ENCODE measurements around the gene INPP5D.

The INPP5D gene

DNA sequence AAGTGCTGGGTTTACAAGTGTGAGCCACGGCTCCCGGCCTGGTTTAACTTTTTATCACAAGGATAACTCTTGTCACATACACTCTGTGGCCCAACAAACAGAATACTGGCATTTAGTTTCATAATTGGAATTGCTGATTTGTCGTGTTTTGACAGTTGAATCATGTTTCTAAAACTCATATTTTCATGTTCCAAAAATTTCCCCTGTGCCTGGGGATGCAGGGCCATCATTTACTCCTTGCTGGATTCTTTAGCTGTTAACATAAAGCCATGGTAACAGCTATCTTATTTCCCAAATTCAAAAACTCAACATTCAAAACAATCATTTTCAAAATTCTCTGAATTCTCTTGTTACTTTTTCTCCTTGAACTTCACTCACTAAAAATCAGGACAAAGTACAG is 174.9 kb downstream of the INPP5D start:
- DNase-seq (ENCODE audit: low read depth in 2 of 2), result no peak

DNA sequence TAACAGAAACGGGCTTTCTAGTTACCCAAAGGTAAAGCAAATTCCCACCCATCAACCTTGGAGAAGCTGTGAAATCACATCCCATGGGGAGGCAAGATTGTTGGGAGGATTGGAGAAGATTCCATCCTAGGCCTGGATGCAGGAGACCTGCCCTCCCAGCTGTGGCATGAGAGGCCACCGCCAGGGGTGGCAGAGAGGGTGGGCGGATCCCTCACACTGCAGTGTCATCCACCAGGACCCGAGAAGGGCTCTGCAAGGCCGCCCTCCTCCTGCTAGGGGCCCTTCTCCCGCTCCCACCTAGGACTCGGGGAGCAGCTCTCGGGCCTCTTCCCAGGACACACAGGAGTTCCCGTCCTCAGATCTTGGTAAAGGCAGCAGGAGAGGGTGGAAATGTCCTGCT is 175.8 kb downstream of the INPP5D start:
- no peak for DNase-seq (ENCODE audit: low read depth in 2 of 2)

DNA sequence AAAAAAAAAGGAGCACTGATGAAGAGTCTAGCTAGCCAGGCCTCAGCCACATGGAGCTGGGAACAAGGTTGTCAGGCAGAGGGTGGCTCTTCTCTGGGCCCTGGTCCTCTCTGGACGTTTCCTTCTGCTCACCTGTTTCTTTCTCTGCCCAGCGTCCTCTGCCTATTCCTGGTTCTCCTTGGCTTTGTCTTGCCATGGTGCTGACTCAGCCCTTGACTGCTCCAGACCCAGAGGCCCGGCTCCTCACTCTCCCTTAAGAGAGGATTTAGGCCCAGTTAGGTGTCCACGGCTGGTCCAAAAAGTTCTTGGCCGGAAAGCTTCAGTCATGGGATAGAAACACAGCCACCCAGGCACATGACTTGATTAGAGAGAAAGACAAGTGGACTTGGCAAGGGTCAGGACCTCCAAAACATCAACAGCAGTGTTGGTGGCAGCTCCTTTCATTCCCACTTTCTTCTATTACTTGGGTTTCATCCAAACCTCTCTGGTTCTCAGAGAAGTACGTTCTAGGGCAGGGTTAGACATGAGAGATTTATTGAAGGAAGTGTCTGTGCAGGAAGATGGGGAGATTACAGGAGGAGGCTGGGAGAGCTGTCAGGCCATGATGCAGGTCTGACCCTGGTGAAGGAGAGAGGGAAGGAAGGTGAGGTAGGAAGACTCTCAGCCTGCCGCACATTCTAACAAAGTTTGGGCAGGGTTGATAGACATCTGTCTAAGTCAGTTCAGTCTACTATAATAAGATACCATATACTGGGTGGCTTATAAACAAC is 176.9 kb downstream of the INPP5D start:
- no peak for DNase-seq (ENCODE audit: low read depth in 2 of 2)

DNA sequence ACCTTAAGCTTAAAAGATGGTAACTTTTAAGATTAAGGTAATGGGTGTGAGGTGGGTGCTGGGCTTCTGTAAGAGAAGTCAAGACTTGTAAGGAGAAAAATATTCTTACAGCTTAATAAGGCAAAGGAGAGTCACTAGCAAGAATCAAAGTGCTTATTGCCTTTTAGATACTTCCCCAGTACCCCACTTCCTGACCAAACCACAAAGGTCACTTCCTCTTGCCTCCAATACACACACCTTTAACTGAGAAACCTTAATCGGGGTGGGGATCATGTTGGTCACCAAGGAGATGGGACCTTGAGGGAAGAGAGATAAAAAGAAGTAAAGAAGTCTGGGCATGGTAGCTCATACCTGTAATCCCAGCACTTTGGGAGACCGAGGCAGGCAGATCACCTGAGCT is 180.8 kb downstream of the INPP5D start:
- DNase-seq (ENCODE audit: low read depth in 2 of 2), result no peak

DNA sequence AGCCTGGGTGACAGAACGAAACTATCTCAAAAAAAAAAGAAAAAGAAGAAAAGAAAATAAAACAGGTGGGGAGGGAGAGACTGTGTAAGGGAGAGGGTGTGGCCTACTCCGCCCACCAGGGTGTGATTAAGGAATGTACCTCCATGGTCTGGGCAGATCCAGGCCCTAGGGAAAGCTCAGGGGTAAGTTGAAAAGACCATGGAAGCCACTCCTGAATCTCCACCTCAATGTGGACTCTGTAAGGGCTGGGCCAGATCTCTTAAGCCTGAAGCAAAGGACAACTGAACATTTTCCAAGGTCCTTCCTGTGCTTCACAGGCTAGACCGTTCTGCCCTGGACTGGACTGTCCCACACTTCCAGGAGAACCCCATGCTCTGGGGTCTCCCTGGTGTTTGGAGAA is 181.7 kb downstream of the INPP5D start:
- DNase-seq (ENCODE audit: low read depth in 2 of 2), result no peak

DNA sequence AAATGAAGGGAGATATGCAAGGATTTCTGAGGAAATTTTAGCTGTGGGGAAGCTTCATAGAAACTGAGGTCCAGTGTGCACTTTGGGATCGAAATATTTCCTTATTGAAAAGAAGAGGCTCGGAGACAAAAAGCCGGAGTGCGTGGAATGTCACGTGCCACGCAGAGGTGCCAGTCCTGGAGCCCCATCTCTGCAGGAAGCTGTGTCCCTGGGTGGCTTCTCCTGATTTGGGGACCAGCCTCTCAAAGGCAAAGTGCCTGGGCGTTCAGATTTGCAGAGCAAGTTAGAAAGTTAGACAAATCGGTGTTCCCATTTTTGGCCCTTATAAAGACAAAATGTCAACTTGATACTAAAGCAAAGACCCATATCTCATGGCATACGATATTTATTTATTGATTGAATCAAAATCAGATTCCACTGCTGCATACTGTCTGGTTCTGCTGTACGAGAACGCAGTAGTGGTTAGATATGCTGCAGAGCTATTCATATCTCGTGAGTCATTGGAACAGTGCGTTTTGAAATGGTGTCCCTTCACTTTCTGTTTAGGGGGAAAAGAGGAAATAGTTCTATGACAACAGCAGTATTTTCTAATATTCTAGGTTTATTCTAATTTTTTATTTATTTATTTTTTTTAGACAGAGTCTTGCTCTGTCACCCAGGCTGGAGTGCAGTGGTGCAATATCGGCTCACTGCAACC is 182.2 kb downstream of the INPP5D start:
- DNase-seq (ENCODE audit: low read depth in 2 of 2), result no peak

DNA sequence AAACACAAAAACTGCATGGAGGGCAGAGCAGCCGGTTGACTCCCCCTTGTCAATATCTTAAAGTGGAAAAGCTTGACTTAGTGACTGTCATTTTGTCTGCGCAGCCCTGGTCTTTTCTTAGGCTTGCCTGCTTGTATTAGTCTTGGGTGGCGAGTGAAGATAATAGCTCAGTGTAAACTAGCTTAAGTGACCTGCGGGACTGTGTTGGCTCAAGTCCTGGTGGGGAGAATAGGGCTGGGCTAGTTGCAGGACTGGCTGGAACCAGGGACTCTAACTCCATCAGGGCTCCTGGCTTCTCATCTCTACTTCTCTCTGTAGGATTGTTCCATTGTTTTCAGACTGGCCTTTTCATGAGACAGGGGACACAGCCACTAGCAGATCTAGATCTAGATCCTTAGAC is 183.2 kb downstream of the INPP5D start:
- no peak for DNase-seq (ENCODE audit: low read depth in 2 of 2)

DNA sequence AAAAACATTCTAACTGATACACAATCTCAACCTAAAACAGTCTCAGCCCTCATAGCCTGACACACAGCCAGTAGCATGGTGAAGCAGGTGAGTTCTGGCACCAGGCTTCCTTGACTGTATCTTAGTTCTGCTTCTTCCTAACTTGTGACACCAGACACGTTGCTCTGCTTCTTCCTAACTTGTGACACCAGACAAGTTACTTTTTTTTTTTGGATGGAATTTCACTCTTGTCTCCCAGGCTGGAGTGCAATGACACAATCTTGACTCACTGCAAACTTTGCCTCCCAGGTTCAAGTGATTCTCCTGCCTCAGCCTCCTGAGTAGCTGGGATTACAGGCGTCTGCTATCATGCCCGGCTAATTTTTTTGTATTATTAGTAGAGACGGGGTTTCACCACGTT is 184.7 kb downstream of the INPP5D start:
- DNase-seq (ENCODE audit: low read depth in 2 of 2), result no peak

DNA sequence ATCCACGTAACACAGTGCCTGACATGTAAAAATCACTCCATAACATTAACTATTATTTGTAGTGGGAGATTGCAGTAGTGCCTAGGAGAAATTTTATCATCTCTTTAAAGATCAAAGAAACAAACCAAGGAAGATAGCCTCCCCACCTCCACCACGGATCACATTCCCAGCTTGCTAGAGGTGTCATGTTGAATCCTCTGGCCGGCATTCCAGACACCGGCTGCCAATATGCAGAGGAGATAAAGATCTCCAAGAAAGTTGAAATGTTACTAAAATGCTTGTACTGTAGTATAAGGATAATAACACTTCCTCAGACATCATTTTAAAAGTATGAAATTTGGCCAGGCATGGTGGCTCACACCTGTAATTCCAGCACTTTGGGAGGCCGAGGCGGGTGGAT is 185.3 kb downstream of the INPP5D start:
- DNase-seq (ENCODE audit: low read depth in 2 of 2), result no peak

DNA sequence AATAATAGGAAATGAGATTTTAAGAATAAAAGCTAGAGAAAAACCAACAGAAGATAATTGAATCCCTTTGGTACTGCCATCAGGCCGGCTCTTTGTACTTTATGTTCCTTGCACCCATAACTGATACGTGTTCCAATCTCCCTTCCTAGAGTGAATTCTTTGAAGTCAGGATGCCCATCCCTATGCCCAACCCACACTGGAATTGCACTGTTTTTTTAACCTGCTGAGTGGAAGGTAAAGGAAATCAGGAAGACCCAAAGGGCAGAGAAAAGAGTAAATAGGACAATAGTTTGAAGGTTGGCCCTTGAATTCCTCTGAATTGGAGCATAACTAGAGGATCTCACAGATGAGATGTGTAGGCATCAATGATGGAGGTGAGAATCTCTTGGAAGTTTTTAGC is 187.0 kb downstream of the INPP5D start:
- no peak for DNase-seq (ENCODE audit: low read depth in 2 of 2)

DNA sequence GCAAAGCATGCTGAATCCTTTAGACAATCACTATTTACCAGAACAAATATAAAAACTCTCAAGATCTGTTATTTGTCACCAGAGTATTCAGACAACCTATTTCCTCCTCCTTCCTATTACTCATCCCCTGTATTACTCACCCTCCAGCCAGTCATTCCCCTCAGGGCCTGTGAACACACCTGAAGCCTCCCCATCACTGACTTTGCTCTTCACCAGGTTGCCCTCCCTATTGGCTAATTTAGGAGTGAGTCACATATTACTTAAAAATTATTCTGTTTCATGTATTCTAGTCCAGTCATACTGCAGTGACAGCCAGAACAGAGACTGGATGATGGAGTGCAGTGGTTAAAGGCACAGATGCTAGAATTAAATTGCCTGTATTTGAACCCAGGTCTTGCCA is 187.6 kb downstream of the INPP5D start:
- peak in 1 of 2 donors; percentile 39 for DNase-seq (ENCODE audit: low read depth in 2 of 2)

DNA sequence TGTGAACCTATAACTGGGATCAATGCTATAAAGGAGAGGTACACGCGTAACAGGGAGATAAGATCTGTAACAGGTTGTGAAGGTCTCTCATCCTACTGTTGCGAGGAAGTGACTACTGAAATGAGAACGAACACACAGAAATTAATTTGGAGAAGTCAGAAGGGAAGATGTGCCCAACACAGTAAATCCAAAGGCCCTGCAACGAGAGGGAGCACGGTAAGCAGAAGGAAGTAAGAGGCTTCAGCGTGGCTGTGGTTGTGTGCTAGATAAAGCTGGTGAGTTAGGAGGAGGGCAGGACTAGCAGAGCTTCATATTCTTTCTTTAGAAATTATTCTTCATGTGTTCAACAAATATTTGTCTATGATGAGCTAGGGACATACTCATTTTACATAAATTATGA is 188.9 kb downstream of the INPP5D start:
- no peak for DNase-seq (ENCODE audit: low read depth in 2 of 2)

DNA sequence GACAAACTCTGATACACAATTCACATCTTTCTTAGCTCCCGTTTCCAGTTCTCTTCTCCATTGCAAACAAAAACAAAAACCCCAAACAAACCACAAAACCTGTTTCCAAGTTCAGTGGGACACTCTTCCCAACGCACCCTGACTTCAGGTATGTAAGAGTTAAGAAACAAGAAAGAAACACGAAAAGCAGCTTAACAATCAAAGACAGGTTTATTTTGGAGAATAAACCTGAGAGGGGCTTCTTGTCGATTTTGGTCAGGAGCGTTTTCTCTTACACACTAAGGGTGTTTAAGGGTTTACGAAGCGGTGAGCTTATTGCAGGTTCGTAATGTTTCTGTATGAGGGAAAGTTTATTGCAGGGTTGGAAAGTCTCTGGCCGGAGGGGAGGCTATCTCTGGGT is 190.4 kb downstream of the INPP5D start:
- DNase-seq (ENCODE audit: low read depth in 2 of 2), result no peak

DNA sequence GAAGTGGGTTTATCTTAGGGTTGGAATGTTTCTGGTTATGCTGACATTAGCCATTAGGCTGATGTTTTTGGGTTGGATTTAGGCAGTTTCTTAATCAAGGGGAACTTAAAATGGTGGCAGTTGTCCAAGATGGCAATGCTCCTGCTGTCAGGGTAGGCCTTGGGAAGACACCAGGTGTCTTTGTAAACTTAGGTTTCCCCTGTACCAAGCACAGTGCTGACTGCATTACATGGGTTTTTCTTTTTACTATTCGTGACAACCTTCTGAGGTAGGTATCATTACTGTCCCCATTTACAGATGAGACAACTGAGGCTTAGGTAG is 190.8 kb downstream of the INPP5D start:
- no peak for DNase-seq (ENCODE audit: low read depth in 2 of 2)

DNA sequence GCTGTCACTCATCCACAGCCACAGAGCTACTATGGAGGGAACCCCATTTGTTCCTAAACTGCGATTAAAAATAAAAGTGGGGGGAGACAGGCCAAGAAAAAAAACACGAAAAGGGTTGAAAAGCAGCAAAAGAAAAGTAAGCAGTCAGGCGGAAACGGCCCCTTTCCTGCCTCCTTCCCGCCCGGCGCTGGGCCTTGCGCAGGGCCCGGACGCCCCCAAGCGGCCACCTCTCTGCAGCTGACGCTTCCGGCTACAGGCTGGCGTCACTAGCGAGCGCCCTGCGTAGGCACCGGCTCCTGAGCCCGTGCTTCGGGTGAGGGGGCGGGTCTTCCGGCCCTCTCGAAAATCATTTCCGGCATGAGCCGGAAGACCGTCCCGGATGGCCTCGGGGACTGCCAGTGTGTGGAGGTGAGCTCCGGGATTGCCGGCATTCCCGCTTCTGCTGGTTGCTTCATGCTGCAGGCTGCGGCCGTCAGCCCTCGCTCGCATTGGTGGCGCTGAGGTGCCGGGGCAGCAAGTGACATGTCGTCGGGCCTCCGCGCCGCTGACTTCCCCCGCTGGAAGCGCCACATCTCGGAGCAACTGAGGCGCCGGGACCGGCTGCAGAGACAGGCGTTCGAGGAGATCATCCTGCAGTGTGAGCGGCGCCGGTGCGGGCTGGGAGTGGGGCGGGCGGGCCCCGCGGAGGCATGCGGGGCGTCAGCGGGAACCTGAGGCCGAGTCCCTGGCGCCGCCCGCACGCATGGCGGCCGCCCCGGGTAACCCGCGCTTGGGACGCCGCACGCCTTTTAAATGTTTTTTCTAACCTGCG is 191.4 kb downstream of the INPP5D start, which contains the start of gene ATG16L1:
Gene ATG16L1 (plus strand): TSS at position 368 of the 811 bp plus-strand sequence. CDS start 155 bp downstream, at position 523.
- peak; percentile 87 for DNase-seq (ENCODE audit: low read depth in 2 of 2)

DNA sequence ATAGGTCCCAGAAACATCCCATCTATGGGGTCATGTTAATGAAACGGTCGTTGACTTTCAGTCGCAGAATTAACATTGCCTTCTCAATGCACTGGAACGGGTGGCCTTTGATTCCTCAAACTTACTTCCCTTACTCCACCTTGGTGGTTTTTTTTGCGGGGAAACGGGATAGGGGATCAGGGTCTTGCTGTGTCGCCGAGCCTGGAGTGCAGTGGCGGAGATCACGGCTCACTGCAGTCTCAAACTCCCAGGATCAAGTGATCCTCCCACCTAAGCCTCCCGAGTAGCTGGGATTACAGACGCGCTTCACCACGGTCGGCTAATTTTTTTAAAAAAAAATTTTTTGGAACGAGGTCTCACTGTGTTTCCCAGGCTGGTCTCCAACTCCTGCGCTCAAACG is 192.1 kb downstream of the INPP5D start:
- no peak for DNase-seq (ENCODE audit: low read depth in 2 of 2)

DNA sequence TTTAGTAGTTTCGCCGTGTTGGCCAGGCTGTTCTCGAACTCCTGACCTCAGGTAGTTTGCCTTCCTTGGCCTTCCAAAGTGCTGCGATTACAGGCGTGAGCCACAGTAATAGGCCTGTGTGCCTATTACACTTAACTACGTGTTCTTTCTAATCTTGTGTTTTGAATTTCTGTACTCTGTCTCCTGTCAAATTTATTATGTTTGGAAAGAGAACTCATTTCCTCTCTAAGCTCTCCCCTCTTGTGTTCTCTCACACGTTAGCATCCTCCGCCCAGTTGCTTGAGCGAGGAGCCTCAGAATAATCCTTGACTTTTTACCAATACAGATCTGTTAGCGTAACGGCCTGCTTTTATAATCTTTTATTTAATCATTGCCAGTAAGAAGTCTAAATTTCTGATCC is 195.0 kb downstream of the INPP5D start:
- no peak for DNase-seq (ENCODE audit: low read depth in 2 of 2)

DNA sequence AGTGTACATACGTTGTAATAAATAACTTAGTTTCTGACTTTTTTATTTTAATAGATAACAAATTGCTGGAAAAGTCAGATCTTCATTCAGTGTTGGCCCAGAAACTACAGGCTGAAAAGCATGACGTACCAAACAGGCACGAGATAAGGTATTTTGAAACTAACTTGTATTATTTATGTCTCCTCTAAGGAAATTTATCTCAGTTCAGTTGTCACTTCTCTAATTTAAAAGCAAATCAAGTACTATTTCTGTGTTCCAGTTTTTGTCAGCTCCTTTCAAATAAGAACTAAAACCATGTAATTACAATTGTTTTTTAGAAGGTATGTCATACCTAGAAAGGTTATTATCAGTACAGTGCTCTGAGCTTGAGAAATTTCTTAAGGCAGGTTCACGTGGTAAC is 195.9 kb downstream of the INPP5D start:
- no peak for DNase-seq (ENCODE audit: low read depth in 2 of 2)
